ENCODE data around the gene SLC35B2.

The SLC35B2 gene

GRCh38 chr6:44267252-44267651 lies 9.9 kb upstream of the SLC35B2 start:
- DNase-seq (ENCODE audit: low read depth in 2 of 2) = no peak

GRCh38 chr6:44266347-44266746 lies 9.0 kb upstream of the SLC35B2 start:
- no peak for DNase-seq (ENCODE audit: low read depth in 2 of 2)

- no peak for DNase-seq (ENCODE audit: low read depth in 2 of 2)
These were observed 8.4 kb upstream of the SLC35B2 start for GRCh38 chr6:44265722-44266233.

DNA sequence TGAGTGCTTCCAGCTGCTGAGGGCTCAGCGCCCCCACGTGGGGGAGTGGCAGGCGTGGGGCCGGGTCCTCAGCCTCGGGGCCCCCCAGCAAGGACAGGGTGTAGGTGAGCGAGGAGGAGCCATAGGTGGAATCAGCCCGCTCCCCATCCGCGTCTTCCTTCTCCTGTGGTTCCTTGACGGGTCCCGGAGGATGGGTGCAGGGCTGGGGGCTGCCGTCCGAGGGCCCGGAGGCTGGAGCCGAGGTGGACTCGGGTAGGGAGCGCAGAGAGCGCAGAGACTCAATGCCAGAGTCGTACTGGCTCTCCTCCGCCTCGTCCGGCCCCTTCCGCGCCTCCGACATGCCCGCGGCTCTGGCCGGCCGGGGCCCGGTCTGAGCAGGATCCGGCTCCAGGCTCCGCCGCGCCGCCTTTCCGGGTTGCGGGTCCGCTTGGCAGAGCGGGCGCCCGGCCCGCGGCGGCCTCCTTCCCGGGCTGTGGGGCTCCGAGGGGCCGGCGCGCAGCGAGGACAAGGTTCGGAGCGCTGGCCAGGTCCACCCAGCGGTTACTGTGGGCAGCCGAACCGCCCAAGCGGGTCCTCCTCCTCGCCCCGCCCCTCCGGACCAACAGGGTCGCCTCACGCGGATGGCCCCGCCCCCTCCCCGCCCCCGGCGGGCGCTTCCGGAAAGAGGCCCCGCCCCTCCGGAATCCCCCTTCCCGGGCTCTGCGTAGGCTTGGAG lies 7.8 kb upstream of the SLC35B2 start, which contains the start of gene NFKBIE:
NFKBIE (minus strand) TSS at position 545 of the 715 bp plus-strand sequence; CDS start at position 340, 205 bp downstream.
- DNase-seq (ENCODE audit: low read depth in 2 of 2) = peak; percentile 96 to 98

- DNase-seq (ENCODE audit: low read depth in 2 of 2) = no peak
These were observed 7.1 kb upstream of the SLC35B2 start for GRCh38 chr6:44264154-44265006.

GRCh38 chr6:44263354-44264100 lies 6.2 kb upstream of the SLC35B2 start:
- DNase-seq (ENCODE audit: low read depth in 2 of 2) = no peak

- no peak for DNase-seq (ENCODE audit: low read depth in 2 of 2)
These were observed 5.4 kb upstream of the SLC35B2 start for GRCh38 chr6:44262467-44263353.

DNA sequence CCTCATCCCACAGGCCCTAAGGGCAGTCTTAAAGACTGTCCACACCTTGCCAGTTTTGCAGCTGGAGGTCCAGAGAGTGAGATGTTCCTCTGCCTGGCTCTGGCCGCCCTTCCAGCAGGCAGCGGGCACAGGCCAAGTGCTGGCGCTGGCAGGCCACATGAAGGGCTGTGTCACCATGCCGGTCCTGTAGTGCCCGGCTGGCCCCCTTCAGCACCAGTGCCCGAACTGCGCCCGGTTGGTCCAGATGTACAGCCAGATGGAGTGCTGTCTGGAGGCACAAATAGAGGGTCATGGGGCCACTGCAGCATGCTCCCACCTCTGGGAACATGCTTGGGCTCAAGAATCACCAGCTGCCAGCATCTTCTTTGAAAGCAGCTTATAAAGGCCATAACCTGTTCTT lies 4.3 kb upstream of the SLC35B2 start:
- DNase-seq (ENCODE audit: low read depth in 2 of 2) = no peak

- no peak for DNase-seq (ENCODE audit: low read depth in 2 of 2)
These were observed 3.3 kb upstream of the SLC35B2 start for GRCh38 chr6:44260451-44261297.

DNA sequence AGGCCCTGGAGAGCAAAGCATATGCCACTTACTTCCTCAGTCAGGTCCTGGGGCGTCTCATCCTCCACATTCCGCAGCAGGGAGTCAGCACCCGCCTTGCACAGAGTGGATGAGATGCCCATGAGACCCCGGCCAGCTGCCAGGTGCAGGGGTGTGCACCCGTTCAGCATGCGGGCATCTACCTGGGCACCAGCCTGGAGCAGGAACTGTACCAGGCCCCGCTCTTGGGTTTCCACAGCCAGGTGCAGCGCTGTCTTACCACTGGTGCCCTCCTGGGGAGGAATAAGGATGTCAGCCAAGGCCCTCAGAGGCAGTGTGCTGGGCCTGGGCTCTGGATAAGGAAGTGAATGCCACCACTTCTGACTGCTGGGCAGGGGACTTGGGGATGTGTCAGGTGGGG lies 2.7 kb upstream of the SLC35B2 start:
- DNase-seq (ENCODE audit: low read depth in 2 of 2) = no peak

DNA sequence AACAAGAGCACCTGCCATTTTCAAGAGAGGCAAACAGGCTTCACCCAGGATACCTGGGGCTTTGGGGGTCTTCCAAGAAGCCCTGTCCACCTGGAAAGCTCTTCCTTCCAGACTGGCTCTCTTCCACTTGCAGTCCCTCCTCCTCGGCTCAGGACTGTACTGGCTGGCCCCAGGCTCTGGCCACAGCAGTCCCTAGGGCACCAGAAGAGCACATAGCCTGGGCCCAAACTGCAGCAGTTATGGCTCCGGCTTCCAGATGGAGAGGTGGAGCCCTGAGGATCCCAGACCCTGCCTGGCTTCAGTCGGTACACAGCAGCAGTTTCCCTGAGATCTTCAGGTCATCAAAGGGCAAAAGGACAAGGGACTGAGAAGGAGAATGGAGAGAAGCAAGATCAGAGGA lies 1.6 kb upstream of the SLC35B2 start:
- DNase-seq (ENCODE audit: low read depth in 2 of 2) = no peak

DNA sequence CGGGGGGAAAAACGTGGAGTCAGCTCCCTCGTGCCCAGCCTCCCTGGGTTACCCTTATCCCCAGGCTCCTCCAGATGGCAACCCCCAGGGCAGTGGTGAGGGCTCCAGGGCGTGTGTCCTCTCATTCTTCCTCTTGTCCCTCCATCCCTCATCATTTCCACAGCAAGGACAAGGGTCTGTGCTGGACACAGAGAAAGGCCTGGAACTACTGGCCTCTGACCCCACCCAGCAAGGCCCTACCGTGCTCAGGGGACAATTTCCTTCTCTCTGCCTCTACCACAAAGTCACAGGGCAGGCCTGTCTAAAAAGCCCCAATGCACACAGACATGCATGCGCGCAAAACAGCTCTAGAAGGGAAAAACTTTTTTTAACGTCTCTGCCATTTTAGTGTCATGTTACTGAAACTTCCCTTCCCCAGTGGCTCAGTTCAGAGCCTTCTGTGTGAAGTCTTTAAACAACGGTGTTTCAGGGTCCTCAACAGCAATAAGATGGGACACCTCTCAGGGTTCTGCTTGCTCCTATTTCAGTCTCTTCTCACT lies 1.1 kb upstream of the SLC35B2 start:
- DNase-seq (ENCODE audit: low read depth in 2 of 2) = no peak

DNA sequence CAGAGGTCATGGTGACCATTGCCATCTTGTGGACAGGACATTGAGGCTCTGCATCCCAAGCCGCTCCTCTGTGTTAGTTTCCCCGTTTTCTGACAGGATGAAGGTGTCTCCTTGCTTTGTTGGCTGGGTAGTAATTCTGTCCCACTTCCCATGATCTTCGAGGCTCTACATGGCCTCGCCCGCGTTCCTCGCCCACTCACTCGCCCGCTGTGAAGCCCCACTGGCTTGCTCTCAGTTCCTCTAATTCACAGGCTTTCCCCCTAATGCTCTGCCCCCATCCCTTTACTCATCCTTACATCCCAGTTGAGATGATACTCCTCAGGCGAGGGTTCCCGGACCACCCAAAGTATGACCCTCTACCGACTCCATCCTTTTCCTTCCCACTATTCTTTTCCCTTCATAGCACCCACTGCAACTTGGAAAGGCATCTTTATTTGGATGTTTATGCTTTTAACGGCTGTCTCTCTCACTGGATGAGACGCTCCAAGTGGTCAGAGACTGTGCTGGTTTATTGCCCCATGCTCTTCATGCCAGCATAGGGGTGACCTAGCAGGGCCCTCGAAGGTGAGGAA lies 511 bp upstream of the SLC35B2 start:
- DNase-seq (ENCODE audit: low read depth in 2 of 2) = no peak

- DNase-seq (ENCODE audit: low read depth in 2 of 2) = no peak
These were observed 628 bp downstream of the SLC35B2 start for GRCh38 chr6:44256775-44257024.

DNA sequence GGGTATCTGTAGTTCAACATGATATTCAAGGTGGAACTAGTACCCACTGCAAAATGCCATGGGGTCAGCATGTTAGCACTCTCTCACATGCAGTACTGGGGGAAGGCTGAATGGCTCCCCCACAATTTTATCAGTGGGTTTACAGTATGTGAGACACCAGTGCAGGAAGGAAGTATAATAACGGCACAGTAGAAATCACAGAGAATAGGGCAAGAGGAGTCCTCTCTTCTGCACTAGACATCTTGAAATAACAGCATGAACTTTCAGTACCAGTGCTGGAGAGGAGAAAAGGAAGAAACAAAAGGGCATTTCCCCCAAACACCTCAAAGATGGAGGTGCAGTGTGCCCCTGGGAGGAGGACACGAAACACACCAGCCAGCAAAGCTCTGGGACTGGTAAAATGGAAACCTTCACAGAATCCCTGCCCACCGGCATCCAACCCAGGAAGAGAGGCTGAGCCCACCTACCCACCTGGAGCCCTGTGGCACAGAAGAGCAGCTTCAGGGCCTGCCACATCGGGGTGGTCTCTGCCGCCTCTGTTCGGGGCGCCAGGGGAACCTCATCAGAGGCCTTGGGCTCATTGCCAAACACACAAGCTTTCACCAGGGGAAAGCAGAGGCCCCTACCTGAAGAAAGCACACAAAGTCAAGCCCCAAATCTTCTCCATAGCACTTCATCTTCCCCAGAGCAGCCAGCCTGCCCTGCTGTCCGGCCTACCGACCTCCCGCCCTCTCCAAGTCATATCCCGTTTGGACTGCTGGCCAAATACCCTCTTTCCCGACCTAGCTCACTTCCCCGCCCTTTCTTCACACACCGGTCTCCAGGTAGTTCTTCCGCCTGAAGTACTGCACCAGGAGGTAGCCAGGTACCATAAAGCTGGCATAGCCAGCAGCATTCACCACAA lies 1.2 kb downstream of the SLC35B2 start:
- DNase-seq (ENCODE audit: low read depth in 2 of 2) = no peak

- DNase-seq (ENCODE audit: low read depth in 2 of 2) = no peak
These were observed 2.1 kb downstream of the SLC35B2 start for GRCh38 chr6:44255105-44255808.

- no peak for DNase-seq (ENCODE audit: low read depth in 2 of 2)
These were observed 2.9 kb downstream of the SLC35B2 start for GRCh38 chr6:44254191-44255104.

All from stimulated activated CD4-positive, alpha-beta T cell treated with anti-CD3 and anti-CD28 coated beads, Interleukin-1b, Interleukin-23, amount 100 ng/mL, for 4 hours (primary cell).